ENCODE results near the gene OR51M1. TPM values are rescaled to one million over a fixed set of nuclear protein-coding genes. Genes with fewer than 3 reads are reported as not detected.
A peak's percentile ranks its signal among the peaks of the same experiment; 100 is the strongest.
"Not testable (repeated sequence)": the region's sequence is repeated elsewhere in the genome, so short reads cannot be mapped to it uniquely, and the experiment has no call there.

The OR51M1 gene
- total and polyA plus RNA-seq, 4 experiments from 2014 or later = not detected

- H3K9me3 Mint-ChIP-seq; H3K27me3 ChIP-seq (ENCODE audit: insufficient read depth, low read length); H3K9me3 ChIP-seq (ENCODE audit: control insufficient read depth in 1 of 2, low read length in 2 of 2); H3K27ac ChIP-seq (ENCODE audit: low read depth, low read length); H3K27ac Mint-ChIP-seq; H3K4me3 Mint-ChIP-seq; H3K36me3 ChIP-seq (ENCODE audit: insufficient read depth, low read length); CTCF ChIA-PET (ENCODE audit: partially characterized antibody); H3K4me1 Mint-ChIP-seq; H3K36me3 Mint-ChIP-seq; DNase-seq; H3K27me3 Mint-ChIP-seq; H3K4me1 ChIP-seq (ENCODE audit: insufficient read depth, low read length); POLR2A ChIA-PET (ENCODE audit: partially characterized antibody); H3K4me3 ChIP-seq (ENCODE audit: low read length in 2 of 2); intact Hi-C loops (cut with micrococcal nuclease): not testable (repeated sequence)
Observed at GRCh38 chr11:5366365-5366764, 17.2 kb upstream of the OR51M1 start.

DNA sequence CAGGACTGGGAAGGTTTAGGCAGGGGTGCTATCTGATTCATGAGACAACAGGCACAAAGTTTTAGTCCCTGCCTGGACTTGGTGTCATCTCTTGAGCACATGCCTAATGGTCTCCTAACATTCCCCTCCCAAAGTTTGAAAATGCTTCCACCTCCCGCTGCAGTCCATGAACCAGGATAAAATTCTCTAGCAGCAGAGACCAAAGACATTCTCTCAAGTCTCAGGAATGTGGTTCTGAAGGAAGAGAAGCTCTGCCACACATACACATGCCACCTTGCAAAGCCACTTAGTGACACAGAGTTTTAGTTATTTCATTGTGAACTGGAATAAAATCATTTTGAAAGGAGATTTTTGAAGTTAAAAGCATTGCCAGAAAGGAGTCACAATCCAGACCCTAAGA is 16.8 kb upstream of the OR51M1 start:
- H3K27me3 Mint-ChIP-seq = peaks cover 2 to 3% of the 10 kb centered on the region in 2 donors
- H3K27ac ChIP-seq (ENCODE audit: low read depth, low read length) = no peak overlapping the region
- H3K9me3 ChIP-seq (ENCODE audit: control insufficient read depth in 1 of 2, low read length in 2 of 2) = no peaks in the 10 kb centered on the region
- H3K27ac Mint-ChIP-seq = no peak overlapping the region
- intact Hi-C loops (cut with micrococcal nuclease) = no loop called here
- DNase-seq = no peak
- no peaks in the 10 kb centered on the region for H3K9me3 Mint-ChIP-seq
- H3K4me1 ChIP-seq (ENCODE audit: insufficient read depth, low read length) = no peaks in the 10 kb centered on the region
- H3K36me3 Mint-ChIP-seq = no peaks in the 10 kb centered on the region
- POLR2A ChIA-PET (ENCODE audit: partially characterized antibody) = no interaction called here
- H3K36me3 ChIP-seq (ENCODE audit: insufficient read depth, low read length) = no peaks in the 10 kb centered on the region
- no peaks in the 10 kb centered on the region for H3K4me1 Mint-ChIP-seq
- no peak overlapping the region for H3K4me3 Mint-ChIP-seq
- H3K4me3 ChIP-seq (ENCODE audit: low read length in 2 of 2) = no peak overlapping the region
- CTCF ChIA-PET (ENCODE audit: partially characterized antibody) = no interaction called here
- H3K27me3 ChIP-seq (ENCODE audit: insufficient read depth, low read length) = no peaks in the 10 kb centered on the region

- H3K27ac Mint-ChIP-seq = no peak overlapping the region
- no peaks in the 10 kb centered on the region for H3K4me1 ChIP-seq (ENCODE audit: insufficient read depth, low read length)
- H3K4me1 Mint-ChIP-seq = no peaks in the 10 kb centered on the region
- ChIA-PET POLR2A (ENCODE audit: partially characterized antibody) (no interaction called here), CTCF (ENCODE audit: partially characterized antibody) (no interaction called here)
- no peak overlapping the region for H3K27ac ChIP-seq (ENCODE audit: low read depth, low read length)
- H3K27me3 Mint-ChIP-seq = peaks cover 2 to 3% of the 10 kb centered on the region in 2 donors
- no peaks in the 10 kb centered on the region for H3K36me3 Mint-ChIP-seq
- H3K36me3 ChIP-seq (ENCODE audit: insufficient read depth, low read length) = no peaks in the 10 kb centered on the region
- no peak overlapping the region for H3K4me3 ChIP-seq (ENCODE audit: low read length in 2 of 2)
- no peaks in the 10 kb centered on the region for H3K9me3 ChIP-seq (ENCODE audit: control insufficient read depth in 1 of 2, low read length in 2 of 2)
- H3K9me3 Mint-ChIP-seq = peaks cover 0 to under 1% (median 0%) of the 10 kb centered on the region in 8 donors
- no peak for DNase-seq
- no peaks in the 10 kb centered on the region for H3K27me3 ChIP-seq (ENCODE audit: insufficient read depth, low read length)
- intact Hi-C loops (cut with micrococcal nuclease) = no loop called here
- no peak overlapping the region for H3K4me3 Mint-ChIP-seq
Observed at GRCh38 chr11:5367448-5368074, 16.1 kb upstream of the OR51M1 start.

- POLR2A ChIA-PET (ENCODE audit: partially characterized antibody) = no interaction called here
- peaks cover 2 to 3% of the 10 kb centered on the region in 2 donors for H3K27me3 Mint-ChIP-seq
- Histone ChIP-seq H3K27me3 (ENCODE audit: insufficient read depth, low read length) (no peaks in the 10 kb centered on the region), H3K4me3 (ENCODE audit: low read length in 2 of 2) (no peak overlapping the region), H3K27ac (ENCODE audit: low read depth, low read length) (no peak overlapping the region), H3K9me3 (ENCODE audit: control insufficient read depth in 1 of 2, low read length in 2 of 2) (no peaks in the 10 kb centered on the region), H3K36me3 (ENCODE audit: insufficient read depth, low read length) (no peaks in the 10 kb centered on the region), H3K4me1 (ENCODE audit: insufficient read depth, low read length) (no peaks in the 10 kb centered on the region)
- intact Hi-C loops (cut with micrococcal nuclease) = no loop called here
- DNase-seq = no peak
- H3K4me1 Mint-ChIP-seq = no peaks in the 10 kb centered on the region
- H3K27ac Mint-ChIP-seq = no peak overlapping the region
- CTCF ChIA-PET (ENCODE audit: partially characterized antibody) = no interaction called here
- no peak overlapping the region for H3K4me3 Mint-ChIP-seq
- peaks cover 0 to 9% (median under 1%) of the 10 kb centered on the region in 8 donors for H3K9me3 Mint-ChIP-seq
- no peaks in the 10 kb centered on the region for H3K36me3 Mint-ChIP-seq
Observed at GRCh38 chr11:5368502-5369043, 15.0 kb upstream of the OR51M1 start.

GRCh38 chr11:5369789-5370188 is 13.8 kb upstream of the OR51M1 start:
- intact Hi-C loops (cut with micrococcal nuclease) = no loop called here
- Histone ChIP-seq H3K4me3 (ENCODE audit: low read length in 2 of 2) (no peak overlapping the region), H3K9me3 (ENCODE audit: control insufficient read depth in 1 of 2, low read length in 2 of 2) (no peaks in the 10 kb centered on the region), H3K27me3 (ENCODE audit: insufficient read depth, low read length) (no peaks in the 10 kb centered on the region), H3K36me3 (ENCODE audit: insufficient read depth, low read length) (no peaks in the 10 kb centered on the region), H3K4me1 (ENCODE audit: insufficient read depth, low read length) (no peaks in the 10 kb centered on the region), H3K27ac (ENCODE audit: low read depth, low read length) (no peak overlapping the region)
- POLR2A ChIA-PET (ENCODE audit: partially characterized antibody) = no interaction called here
- Mint-ChIP-seq H3K27me3 (peaks cover 2 to 3% of the 10 kb centered on the region in 2 donors), H3K27ac (no peak overlapping the region), H3K9me3 (peaks cover 0 to 9% (median under 1%) of the 10 kb centered on the region in 8 donors), H3K4me1 (no peaks in the 10 kb centered on the region), H3K4me3 (no peak overlapping the region), H3K36me3 (no peaks in the 10 kb centered on the region)
- no peak for DNase-seq
- CTCF ChIA-PET (ENCODE audit: partially characterized antibody) = no interaction called here

DNA sequence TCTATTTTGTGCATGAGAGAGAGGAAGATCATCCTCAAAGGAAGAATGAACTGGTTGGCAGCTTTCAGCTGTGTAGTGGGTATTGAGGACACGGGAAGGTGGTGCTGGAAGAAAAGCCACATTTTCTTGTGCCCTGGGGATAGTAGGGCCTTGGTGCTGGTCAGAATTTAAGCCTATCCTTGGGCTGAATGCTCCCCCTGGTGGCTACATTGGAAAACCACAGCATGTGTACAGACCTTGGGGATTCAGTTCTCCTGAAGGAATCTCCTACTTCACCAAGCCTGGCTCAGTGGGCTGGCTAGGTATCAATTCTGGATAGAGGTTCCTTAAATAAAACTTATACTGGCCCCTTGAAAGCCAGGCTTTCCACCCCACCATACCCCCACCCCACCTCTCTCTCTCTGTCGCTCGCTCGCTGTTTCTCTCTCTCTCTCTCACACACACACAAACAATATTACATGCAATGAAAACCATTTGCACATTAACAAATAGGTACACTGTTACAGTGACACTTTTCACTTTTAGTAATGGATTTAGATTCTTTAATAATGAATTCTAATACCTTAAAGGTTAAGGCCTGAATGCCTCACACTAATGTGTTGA is 2.8 kb upstream of the OR51M1 start:
- Mint-ChIP-seq H3K4me1 (no peaks in the 10 kb centered on the region), H3K9me3 (peaks cover 0 to 6% (median 0%) of the 10 kb centered on the region in 8 donors), H3K27ac (no peak overlapping the region), H3K27me3 (peaks cover 0 to 4% of the 10 kb centered on the region in 2 donors), H3K4me3 (no peak overlapping the region), H3K36me3 (no peaks in the 10 kb centered on the region)
- CTCF ChIA-PET (ENCODE audit: partially characterized antibody) = no interaction called here
- Histone ChIP-seq H3K27me3 (ENCODE audit: insufficient read depth, low read length) (no peaks in the 10 kb centered on the region), H3K36me3 (ENCODE audit: insufficient read depth, low read length) (no peaks in the 10 kb centered on the region), H3K4me3 (ENCODE audit: low read length in 2 of 2) (no peak overlapping the region), H3K4me1 (ENCODE audit: insufficient read depth, low read length) (no peaks in the 10 kb centered on the region), H3K9me3 (ENCODE audit: control insufficient read depth in 1 of 2, low read length in 2 of 2) (no peaks in the 10 kb centered on the region), H3K27ac (ENCODE audit: low read depth, low read length) (no peak overlapping the region)
- DNase-seq = peak in 1 of 5 donors; percentile 4
- POLR2A ChIA-PET (ENCODE audit: partially characterized antibody) = no interaction called here
- intact Hi-C loops (cut with micrococcal nuclease) = no loop called here

DNA sequence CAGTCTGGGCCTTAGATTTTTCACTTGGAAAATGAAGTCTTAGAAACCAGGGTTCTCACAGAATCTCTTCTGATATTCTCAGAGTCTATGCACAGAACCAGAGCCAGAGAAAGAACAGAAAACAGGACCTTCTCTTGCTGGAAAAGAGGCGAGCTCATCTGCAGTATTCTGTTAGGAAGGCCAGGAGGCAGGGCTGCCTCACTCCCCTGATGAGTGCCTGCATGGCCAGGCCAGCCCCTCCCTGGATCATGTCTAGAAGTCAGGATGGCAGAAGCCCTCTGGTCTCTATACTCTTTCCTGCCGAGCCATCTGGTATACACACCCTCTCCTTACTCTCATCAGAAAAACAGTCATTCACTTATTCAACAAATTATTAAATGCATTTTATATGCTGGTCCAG is 723 bp downstream of the OR51M1 start:
- no peak overlapping the region for H3K27ac Mint-ChIP-seq
- ChIA-PET CTCF (ENCODE audit: partially characterized antibody) (no interaction called here), POLR2A (ENCODE audit: partially characterized antibody) (no interaction called here)
- Histone ChIP-seq H3K27ac (ENCODE audit: low read depth, low read length) (no peak overlapping the region), H3K4me1 (ENCODE audit: insufficient read depth, low read length) (no peaks in the 10 kb centered on the region), H3K9me3 (ENCODE audit: control insufficient read depth in 1 of 2, low read length in 2 of 2) (no peaks in the 10 kb centered on the region), H3K4me3 (ENCODE audit: low read length in 2 of 2) (no peak overlapping the region), H3K27me3 (ENCODE audit: insufficient read depth, low read length) (no peaks in the 10 kb centered on the region), H3K36me3 (ENCODE audit: insufficient read depth, low read length) (no peaks in the 10 kb centered on the region)
- intact Hi-C loops (cut with micrococcal nuclease) = no loop called here
- peaks cover 0 to 4% of the 10 kb centered on the region in 2 donors for H3K27me3 Mint-ChIP-seq
- no peak overlapping the region for H3K4me3 Mint-ChIP-seq
- DNase-seq = no peak
- no peaks in the 10 kb centered on the region for H3K4me1 Mint-ChIP-seq
- no peaks in the 10 kb centered on the region for H3K36me3 Mint-ChIP-seq
- H3K9me3 Mint-ChIP-seq = no peaks in the 10 kb centered on the region
